Stimulated activated CD4-positive, alpha-beta T cell treated with anti-CD3 and anti-CD28 coated beads, Interleukin-2, amount 100 ng/mL, for 24 hours (primary cell): ENCODE measurements around the gene COL13A1.
A peak's percentile ranks its signal among the peaks of the same experiment; 100 is the strongest.

Source experiments
- DNase-seq, 2 donors: peaks; one replicate each; pipeline ENCODE4 v3.0.0-alpha.2; 2020

COL13A1 gene

GRCh38 chr10:69801434-69802315 lies at the start of gene COL13A1:
Gene COL13A1, plus strand, starts transcription at chr10:69801906. Its CDS starts 518 bp downstream, at chr10:69802424.
- DNase-seq, result peak in 1 of 2 donors; percentile 12

GRCh38 chr10:69752479-69752878 lies 49.2 kb upstream of the COL13A1 start:
- DNase-seq, result no peak

DNA sequence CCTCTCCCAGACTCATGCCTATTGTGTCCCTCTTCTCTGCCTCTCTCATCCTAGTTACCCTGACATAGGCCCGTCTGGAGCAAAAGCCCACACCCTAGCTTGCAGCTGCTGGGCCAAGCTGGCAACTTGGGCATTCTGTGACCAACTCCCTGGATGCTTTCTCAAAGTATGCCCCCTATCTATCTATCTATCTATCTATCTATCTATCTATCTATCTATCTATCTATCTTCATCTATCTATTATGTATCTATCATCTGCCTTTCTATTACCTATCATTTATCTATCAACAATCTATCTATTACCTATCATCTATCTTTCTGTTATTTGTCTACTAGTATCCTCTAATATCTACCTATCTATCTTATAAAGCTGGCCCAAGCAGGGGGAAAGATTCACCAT lies 45.4 kb upstream of the COL13A1 start:
- DNase-seq, result no peak

GRCh38 chr10:69757206-69757552 lies 44.5 kb upstream of the COL13A1 start:
- DNase-seq, result no peak

DNA sequence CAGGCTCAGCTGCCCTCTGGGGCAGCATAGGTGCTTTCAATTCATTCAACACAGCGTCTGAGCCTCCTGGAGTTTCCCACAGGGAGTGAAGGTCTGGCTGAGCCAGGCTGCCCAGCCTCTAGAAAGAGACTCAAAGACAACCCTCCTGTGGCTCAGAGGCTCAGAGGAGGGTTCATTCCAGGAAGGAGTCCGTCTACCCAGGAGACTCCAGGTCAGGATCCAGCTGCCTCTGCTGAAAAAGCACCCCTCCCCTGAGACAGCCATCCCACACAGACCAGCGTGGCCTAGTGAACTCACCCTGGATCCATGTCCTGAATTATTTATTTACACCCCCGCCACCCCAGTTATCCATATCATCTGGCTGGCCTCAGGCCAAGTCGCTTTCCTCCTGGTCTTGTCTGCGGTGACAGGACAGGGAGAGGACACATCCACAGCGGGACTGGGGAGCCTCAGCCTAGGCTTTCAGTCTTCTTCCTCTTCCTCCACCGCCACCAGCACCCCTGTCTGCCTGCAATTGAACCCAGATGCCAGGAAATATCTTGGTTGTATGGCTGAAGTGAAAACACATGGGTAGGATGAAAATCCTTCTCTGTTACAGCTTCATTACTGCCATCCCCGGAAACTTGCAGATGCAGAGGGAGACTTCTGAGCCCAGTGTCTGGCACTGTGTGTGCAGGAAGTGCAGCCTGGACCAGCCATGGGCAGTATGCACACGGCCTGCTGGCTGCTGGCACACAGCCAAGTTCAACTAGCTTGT lies 44.0 kb upstream of the COL13A1 start:
- no peak for DNase-seq

- DNase-seq, result no peak
These were observed 43.4 kb upstream of the COL13A1 start for GRCh38 chr10:69758310-69758728.

GRCh38 chr10:69759641-69760040 lies 42.1 kb upstream of the COL13A1 start:
- DNase-seq, result no peak

GRCh38 chr10:69760072-69760471 lies 41.6 kb upstream of the COL13A1 start:
- no peak for DNase-seq

GRCh38 chr10:69761320-69761719 lies 40.4 kb upstream of the COL13A1 start:
- no peak for DNase-seq

- no peak for DNase-seq
These were observed 35.4 kb upstream of the COL13A1 start for GRCh38 chr10:69766161-69766910.

DNA sequence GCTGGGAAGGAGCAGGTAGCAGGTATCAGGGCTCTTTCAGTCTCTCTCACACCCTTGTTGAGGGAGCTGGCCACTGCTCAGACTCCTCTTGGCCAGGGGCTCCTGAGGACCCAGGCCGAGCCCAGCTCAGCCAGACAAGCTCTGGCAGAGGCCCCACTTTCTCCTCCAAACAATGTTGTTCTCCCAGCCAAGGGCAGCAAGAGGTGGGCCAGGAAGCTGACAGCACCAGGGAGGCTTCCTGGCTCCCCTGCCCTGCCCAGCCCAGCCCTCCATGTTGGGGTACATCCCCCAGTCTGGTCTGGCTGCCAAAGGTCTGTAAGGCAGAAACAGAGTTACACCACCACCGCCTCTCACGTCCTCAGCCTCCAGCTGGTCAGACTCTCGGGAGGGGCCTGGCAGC lies 33.9 kb upstream of the COL13A1 start:
- DNase-seq, result no peak

GRCh38 chr10:69768386-69768785 lies 33.3 kb upstream of the COL13A1 start:
- no peak for DNase-seq

DNA sequence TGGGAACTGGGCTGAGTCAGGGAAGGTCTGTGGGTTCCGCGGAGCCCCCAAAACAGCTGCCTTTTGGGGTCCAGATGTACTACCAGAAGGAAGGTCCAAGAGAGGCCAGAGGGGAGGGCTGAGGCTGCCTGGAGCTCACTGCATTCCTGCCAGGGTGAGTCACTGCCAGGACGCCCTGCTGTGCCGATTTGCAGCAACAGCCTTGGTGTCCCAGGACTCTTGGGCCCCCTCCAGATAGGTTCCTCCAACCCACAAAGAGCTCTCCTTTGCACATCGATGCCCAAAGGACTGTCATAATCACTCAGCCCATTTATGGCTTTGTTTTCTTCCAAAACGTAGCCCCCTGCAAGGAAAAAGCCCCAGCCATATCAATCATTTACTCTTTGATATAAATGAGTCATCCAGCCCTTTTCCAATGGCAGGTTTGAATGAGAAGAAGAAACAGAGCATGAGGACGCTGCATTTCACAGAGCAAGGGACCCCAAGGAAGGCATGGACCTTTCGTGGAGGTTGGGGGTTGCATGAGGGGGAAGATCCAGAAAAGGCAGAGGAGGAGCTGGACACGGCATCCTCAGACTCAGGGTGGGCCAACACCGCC lies 32.2 kb upstream of the COL13A1 start:
- no peak for DNase-seq

GRCh38 chr10:69772933-69773704 lies 28.6 kb upstream of the COL13A1 start:
- no peak for DNase-seq

DNA sequence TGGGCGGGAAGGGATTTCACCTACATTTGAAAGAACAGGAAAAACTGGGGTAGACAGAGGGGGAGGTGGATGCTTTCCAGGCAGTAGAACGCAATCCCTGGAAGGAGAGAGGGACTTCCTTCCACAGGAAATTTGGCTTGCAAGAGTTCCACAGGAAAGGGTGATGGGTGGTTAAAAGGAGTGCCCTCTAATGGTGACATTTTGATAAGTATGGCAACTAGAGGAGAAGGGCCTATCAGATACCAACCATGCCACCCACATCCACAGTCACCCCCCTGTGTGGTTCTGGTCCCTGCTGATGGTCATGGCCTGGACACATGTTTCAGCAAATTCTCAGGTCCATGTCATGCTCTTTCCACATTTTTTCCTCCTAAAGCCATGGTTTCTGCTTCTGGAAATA lies 27.1 kb upstream of the COL13A1 start:
- DNase-seq, result no peak

GRCh38 chr10:69780077-69780476 lies 21.6 kb upstream of the COL13A1 start:
- no peak for DNase-seq

GRCh38 chr10:69781576-69781975 lies 20.1 kb upstream of the COL13A1 start:
- DNase-seq, result no peak

GRCh38 chr10:69783515-69783914 lies 18.2 kb upstream of the COL13A1 start:
- DNase-seq, result no peak

DNA sequence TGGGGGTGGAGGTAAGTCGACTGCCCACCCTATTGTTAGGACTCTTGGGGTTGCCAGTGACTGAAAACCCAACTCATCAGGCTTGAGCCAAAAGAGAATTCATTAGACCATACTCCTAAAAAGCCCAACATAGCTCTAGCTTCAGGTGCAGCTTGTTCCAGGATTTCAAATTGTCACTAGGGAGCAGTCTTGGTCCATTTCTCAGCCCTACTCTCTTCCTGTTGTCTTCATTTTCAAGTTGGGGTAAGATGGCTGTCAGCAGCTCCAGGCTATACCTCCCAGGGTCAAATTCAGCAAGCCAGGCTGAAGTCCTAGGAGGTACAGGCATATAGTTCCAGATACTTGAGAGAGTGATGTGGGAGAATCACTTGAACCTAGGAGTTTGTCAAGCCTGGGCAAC lies 14.9 kb upstream of the COL13A1 start:
- no peak for DNase-seq

DNA sequence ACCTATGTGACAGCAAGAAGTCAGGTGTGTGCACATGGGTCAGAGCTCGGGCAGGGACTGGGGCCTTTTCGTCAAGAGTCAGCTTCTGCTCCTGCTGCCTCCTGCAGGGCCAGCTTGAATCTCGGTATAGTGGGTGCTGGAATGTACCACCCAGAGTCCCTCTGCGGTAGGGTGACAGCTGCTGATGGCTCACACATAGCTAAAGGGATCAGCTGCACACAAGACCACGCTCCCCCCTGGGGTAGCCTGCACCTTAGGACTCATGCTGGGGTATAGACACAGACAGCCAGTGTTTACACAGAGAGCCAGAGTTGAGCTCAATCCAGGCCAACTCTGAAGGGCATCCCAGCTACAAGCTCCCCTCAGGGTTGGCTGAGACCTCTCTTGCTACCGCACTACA lies 14.0 kb upstream of the COL13A1 start:
- DNase-seq, result no peak

DNA sequence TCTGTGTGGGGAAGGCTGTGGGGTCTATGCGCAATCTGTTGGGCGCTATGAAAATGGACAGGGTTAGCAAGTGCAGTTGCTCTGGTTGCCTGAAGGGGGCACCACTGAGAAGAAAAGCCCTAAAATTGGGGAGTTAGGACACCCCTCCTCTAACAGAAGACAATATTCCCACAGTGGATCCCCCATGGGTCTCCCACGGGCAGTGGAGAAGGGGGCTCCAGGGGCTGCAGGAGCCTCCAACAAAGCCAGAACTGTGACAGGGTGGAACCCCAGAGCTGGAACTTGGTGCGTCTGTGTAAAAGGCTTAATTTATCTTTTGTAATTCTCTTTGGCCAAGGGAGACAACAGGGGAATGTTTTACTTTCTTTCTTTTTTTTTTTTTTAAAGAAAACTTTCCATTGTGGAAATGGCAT lies 12.5 kb upstream of the COL13A1 start:
- DNase-seq, result no peak

DNA sequence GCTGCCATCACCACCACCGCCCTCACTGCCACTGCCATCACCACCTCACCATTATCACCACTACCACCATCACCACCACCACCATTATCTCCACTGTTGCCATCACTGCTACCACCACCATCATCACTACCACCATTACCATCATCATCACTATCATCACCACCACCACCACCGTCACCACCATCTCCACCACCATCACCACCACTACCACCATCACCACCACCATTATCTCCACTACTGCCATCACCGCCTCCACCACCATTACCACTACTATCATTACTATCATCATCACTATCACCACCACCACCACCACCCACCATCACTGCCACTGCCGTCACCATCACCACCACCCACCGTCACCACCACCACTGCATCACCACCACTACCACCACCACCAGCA lies 9.9 kb upstream of the COL13A1 start:
- DNase-seq, result no peak
